Measurements from ENCODE around the gene RGS10. TPM values are rescaled to one million over a fixed set of nuclear protein-coding genes. Genes with fewer than 3 reads are reported as not detected.

Gene RGS10
- total and polyA plus RNA-seq, 9 of the 15 experiments (the other 6 are each of a cell fraction or from before 2014, with no cell fraction given) = 31.9 to 123 (median 62.1) TPM

- TF ChIP-seq SIRT6 (IDR thresholded peaks at IDR 0.05; ENCODE audit: low read depth, low read length) (no peak), ZNF780A (CRISPR knock-in tag; IDR thresholded peaks at IDR 0.05) (no peak), RBM14 (IDR thresholded peaks at IDR 0.05; ENCODE audit: borderline replicate concordance, insufficient read depth, low read depth, low read length) (no peak), CTBP1 (IDR thresholded peaks at IDR 0.05; ENCODE audit: borderline replicate concordance) (no peak), RREB1 (CRISPR knock-in tag; IDR thresholded peaks at IDR 0.05) (no peak), RHOXF2B (CRISPR knock-in tag; conservative IDR thresholded peaks at IDR 0.05) (no peak), MXI1 (IDR thresholded peaks at IDR 0.05; ENCODE audit: low read depth, low read length) (no peak)
These were observed 35.4 kb downstream of the RGS10 start (continued) for GRCh38 chr10:119507115-119507514.
